ENCODE results near the gene CYTH4.

GRCh38 chr22:37260155-37260795 is 22.0 kb upstream of the CYTH4 start:
- TF ChIP-seq MAX (IDR thresholded peaks at IDR 0.05; ENCODE audit: low read depth, low read length) (no peak), CTCF (IDR thresholded peaks at IDR 0.05; ENCODE audit: low read depth, low read length) (no peak), POLR2A (IDR thresholded peaks at IDR 0.05; ENCODE audit: extremely low read depth, insufficient read length) (no peak), MYC (IDR thresholded peaks at IDR 0.05; ENCODE audit: low read depth, low read length) (no peak)

Data from NB4 (cell line).